ENCODE data around the gene NR1D1. TPM values are rescaled to one million over a fixed set of nuclear protein-coding genes. Genes with fewer than 3 reads are reported as not detected.

The NR1D1 gene
- total RNA-seq, 1 donor from 2014 or later, result 5.5 TPM

GRCh38 chr17:40094874-40095273 is 5.5 kb downstream of the NR1D1 start:
- Mint-ChIP-seq H3K36me3 (ENCODE audit: low read depth) (peaks cover 38% of the 10 kb centered on the region), H3K4me3 (no peak overlapping the region), H3K9me3 (no peaks in the 10 kb centered on the region), H3K27me3 (no peaks in the 10 kb centered on the region), H3K27ac (peak overlapping the region; percentile 90), H3K4me1 (peaks cover 56% of the 10 kb centered on the region)
- ChIA-PET POLR2A (interaction anchor here (1.0 to 7.8 kb wide), 4 partner anchors 15 to 29 kb away, joined by 3 to 113 read pairs (median 6); no protein-coding TSS in a partner anchor), CTCF (interaction anchor here (1.7 to 9.1 kb wide), 2 partner anchors 9 to 17 kb away, joined by 9 to 79 read pairs; no protein-coding TSS in a partner anchor)
- intact Hi-C loops (cut with micrococcal nuclease), result loop anchor here (5.0 kb wide), 1 partner anchor 1243 kb away; the partner anchor contains the start of gene RPL23
- DNase-seq (no peak), ATAC-seq (ENCODE audit: low read depth) (no peak)
- no peak for TF ChIP-seq CTCF (IDR thresholded peaks at IDR 0.05)

- ATAC-seq (ENCODE audit: low read depth) (no peak), DNase-seq (no peak)
- no peak for TF ChIP-seq CTCF (IDR thresholded peaks at IDR 0.05)
- ChIA-PET POLR2A (interaction anchor here (0.6 to 1.0 kb wide), 2 partner anchors 17 to 396 kb away, joined by 3 to 8 read pairs; no protein-coding TSS in a partner anchor), CTCF (interaction anchor here (9.1 kb wide), 1 partner anchor 19 kb away, joined by 79 read pairs; no protein-coding TSS in a partner anchor)
- peaks cover 44% of the 10 kb centered on the region for H3K4me1 Mint-ChIP-seq
- H3K4me3 Mint-ChIP-seq, result no peak overlapping the region
- H3K36me3 Mint-ChIP-seq (ENCODE audit: low read depth), result peaks cover 46% of the 10 kb centered on the region
- no peaks in the 10 kb centered on the region for H3K9me3 Mint-ChIP-seq
- no peaks in the 10 kb centered on the region for H3K27me3 Mint-ChIP-seq
- intact Hi-C loops (cut with micrococcal nuclease), result no loop called here
- peak overlapping the region; percentile 90 for H3K27ac Mint-ChIP-seq
Measured at GRCh38 chr17:40093580-40094201, 6.7 kb downstream of the NR1D1 start.

- Mint-ChIP-seq H3K4me1 (peaks cover 38% of the 10 kb centered on the region), H3K36me3 (ENCODE audit: low read depth) (peaks cover 50% of the 10 kb centered on the region), H3K27ac (no peak overlapping the region), H3K4me3 (no peak overlapping the region), H3K9me3 (no peaks in the 10 kb centered on the region), H3K27me3 (no peaks in the 10 kb centered on the region)
- ATAC-seq (ENCODE audit: low read depth), result no peak
- POLR2A ChIA-PET, result interaction anchor here (0.6 to 1.0 kb wide), 3 partner anchors 18 to 396 kb away, joined by 3 to 8 read pairs (median 3); no protein-coding TSS in a partner anchor
- CTCF ChIA-PET, result interaction anchor here (9.1 kb wide), 1 partner anchor 19 kb away, joined by 79 read pairs; no protein-coding TSS in a partner anchor
- no peak for DNase-seq
- TF ChIP-seq CTCF (IDR thresholded peaks at IDR 0.05), result no peak
- intact Hi-C loops (cut with micrococcal nuclease), result no loop called here
Measured at GRCh38 chr17:40093005-40093579, 7.3 kb downstream of the NR1D1 start.

- ChIA-PET POLR2A (interaction anchor here (0.5 to 0.7 kb wide), 2 partner anchors 8 to 34 kb away, joined by 3 read pairs; partner anchors contain the start of gene NR1D1), CTCF (no interaction called here)
- peaks cover 33% of the 10 kb centered on the region for H3K4me1 Mint-ChIP-seq
- H3K4me3 Mint-ChIP-seq, result no peak overlapping the region
- no peak overlapping the region for H3K27ac Mint-ChIP-seq
- no peaks in the 10 kb centered on the region for H3K9me3 Mint-ChIP-seq
- no peak for TF ChIP-seq CTCF (IDR thresholded peaks at IDR 0.05)
- DNase-seq, result no peak
- no peak for ATAC-seq (ENCODE audit: low read depth)
- intact Hi-C loops (cut with micrococcal nuclease), result no loop called here
- H3K27me3 Mint-ChIP-seq, result no peaks in the 10 kb centered on the region
- H3K36me3 Mint-ChIP-seq (ENCODE audit: low read depth), result peaks cover 50% of the 10 kb centered on the region
Measured at GRCh38 chr17:40092581-40092980, 7.8 kb downstream of the NR1D1 start.

Measured in activated B cell treated with CpG ODN at 0.5 μM for 24 hours (primary cell).